ENCODE measurements around the gene PZP.

DNA sequence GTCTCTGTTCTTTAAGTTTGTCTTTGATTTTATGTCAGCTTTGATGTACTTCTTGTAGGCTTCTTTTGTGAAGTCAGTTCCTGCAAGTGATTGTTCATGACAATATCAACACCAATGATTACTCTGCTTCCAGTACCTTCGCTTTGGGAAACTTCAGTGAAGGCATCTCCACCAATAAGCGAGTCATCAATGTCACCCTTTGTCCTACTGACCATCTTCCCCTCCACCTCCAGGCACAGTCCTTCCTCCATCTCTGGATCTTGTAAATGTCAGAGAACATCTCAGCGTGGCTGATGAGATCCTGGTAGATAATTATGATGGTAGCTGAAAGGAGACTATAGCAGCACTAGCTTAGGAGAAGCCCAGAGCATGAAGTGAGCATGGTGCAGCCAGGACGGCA, 52.1 kb downstream of the PZP start:
- no peak for TF ChIP-seq ZZZ3 (IDR thresholded peaks at IDR 0.05)
- TF ChIP-seq CTCF (IDR thresholded peaks at IDR 0.05 in 2 of 3, conservative IDR thresholded peaks at IDR 0.05 in 1 of 3; ENCODE audit: insufficient read depth in 2 of 3, low read depth in 1 of 3, low read length in 3 of 3), result no peak
- no peak for TF ChIP-seq NFRKB (IDR thresholded peaks at IDR 0.05; ENCODE audit: low read depth)
- no peak for TF ChIP-seq JUN (IDR thresholded peaks at IDR 0.05; ENCODE audit: borderline replicate concordance, low read depth, low read length)
- no peak for TF ChIP-seq JUN (CRISPR knock-in tag; IDR thresholded peaks at IDR 0.05; ENCODE audit: borderline replicate concordance)
- no peak for TF ChIP-seq SMAD2 (IDR thresholded peaks at IDR 0.05; ENCODE audit: low read depth, low read length)
- no peak for TF ChIP-seq POLR2AphosphoS5 (IDR thresholded peaks at IDR 0.05; ENCODE audit: control insufficient read depth, insufficient read depth, low read depth, low read length)
- no peak for TF ChIP-seq SP2 (IDR thresholded peaks at IDR 0.05; ENCODE audit: extremely low read depth, low read depth, low read length, poor library complexity, severe bottlenecking)
- TF ChIP-seq ZNF785 (CRISPR knock-in tag; IDR thresholded peaks at IDR 0.05), result no peak
- TF ChIP-seq MAZ (CRISPR knock-in tag; conservative IDR thresholded peaks at IDR 0.05 in 1 of 2, IDR thresholded peaks at IDR 0.05 in 1 of 2), result no peak
- no peak for TF ChIP-seq EGR1 (conservative IDR thresholded peaks at IDR 0.05)
- TF ChIP-seq MBD1 (CRISPR knock-in tag; IDR thresholded peaks at IDR 0.05), result no peak
- no peak for TF ChIP-seq BRF2 (IDR thresholded peaks at IDR 0.05; ENCODE audit: borderline replicate concordance, insufficient read depth, insufficient read length)
- TF ChIP-seq CGGBP1 (CRISPR knock-in tag; IDR thresholded peaks at IDR 0.05), result no peak
- no peak for TF ChIP-seq NBN (IDR thresholded peaks at IDR 0.05; ENCODE audit: low read depth)
